Parathyroid adenoma (tissue), 2 donors: Measurements from ENCODE around the gene KCNJ1.

Source experiments
- H2AFZ ChIP-seq: fragments of 300-600 bp; sonication (generic); one replicate; pipeline ENCODE4 v1.7.0; 2017; ENCODE audit warnings: antibody characterized with exemption, mild to moderate bottlenecking
- H3K27ac ChIP-seq: fragments of 300-600 bp; sonication (generic); one replicate; pipeline ENCODE4 v1.7.0; 2017
- H3K27me3 ChIP-seq: fragments of 300-600 bp; sonication (generic); one replicate; pipeline ENCODE4 v1.7.0; 2017; ENCODE audit warnings: low read length; ENCODE audit not compliant: control insufficient read depth, insufficient read depth
- H3K36me3 ChIP-seq: fragments of 300-600 bp; sonication (generic); one replicate; pipeline ENCODE4 v1.7.0; 2017; ENCODE audit warnings: low read length; ENCODE audit not compliant: control insufficient read depth, insufficient read depth
- H3K4me1 ChIP-seq: fragments of 300-600 bp; sonication (generic); one replicate; pipeline ENCODE4 v1.7.0; 2017; ENCODE audit warnings: control low read depth
- H3K4me2 ChIP-seq: fragments of 300-600 bp; sonication (generic); one replicate; pipeline ENCODE4 v1.7.0; 2017; ENCODE audit warnings: low read length
- H3K4me3 ChIP-seq: fragments of 300-600 bp; sonication (generic); one replicate; pipeline ENCODE4 v1.7.0; 2017; ENCODE audit warnings: low read depth, low read length
- H3K79me2 ChIP-seq: fragments of 300-600 bp; sonication (generic); one replicate; pipeline ENCODE4 v1.7.0; 2017; ENCODE audit warnings: control low read depth
- H3K9ac ChIP-seq: fragments of 300-600 bp; sonication (generic); one replicate; pipeline ENCODE4 v1.7.0; 2017; ENCODE audit warnings: mild to moderate bottlenecking
- H3K9me3 ChIP-seq: fragments of 300-600 bp; sonication (generic); one replicate; pipeline ENCODE4 v1.7.0; 2017; ENCODE audit warnings: low read length; ENCODE audit not compliant: control insufficient read depth
- TF ChIP-seq, protein P1 (sequence below): fragments of 300-600 bp; sonication (generic); IDR thresholded peaks from one replicate; pipeline ENCODE4 v1.7.0; 2017; ENCODE audit warnings: antibody characterized with exemption, mild to moderate bottlenecking
- donor health status: primary hyperparathyroidism.

Gene KCNJ1

GRCh38 chr11:128893578-128894285, 26.6 kb upstream of the KCNJ1 start:
- H3K4me3 ChIP-seq, result no peak overlapping the region

GRCh38 chr11:128892866-128893565, 25.9 kb upstream of the KCNJ1 start:
- Histone ChIP-seq H3K36me3 (no peaks in the 10 kb centered on the region), H3K27ac (no peak overlapping the region), H3K4me1 (peaks cover 6% of the 10 kb centered on the region), H3K79me2 (no peaks in the 10 kb centered on the region), H3K9me3 (no peaks in the 10 kb centered on the region), H3K4me3 (no peak overlapping the region), H3K9ac (no peak overlapping the region), H3K27me3 (no peaks in the 10 kb centered on the region), H3K4me2 (no peak overlapping the region), H2AFZ (no peak overlapping the region)
- TF ChIP-seq, protein P1, sequence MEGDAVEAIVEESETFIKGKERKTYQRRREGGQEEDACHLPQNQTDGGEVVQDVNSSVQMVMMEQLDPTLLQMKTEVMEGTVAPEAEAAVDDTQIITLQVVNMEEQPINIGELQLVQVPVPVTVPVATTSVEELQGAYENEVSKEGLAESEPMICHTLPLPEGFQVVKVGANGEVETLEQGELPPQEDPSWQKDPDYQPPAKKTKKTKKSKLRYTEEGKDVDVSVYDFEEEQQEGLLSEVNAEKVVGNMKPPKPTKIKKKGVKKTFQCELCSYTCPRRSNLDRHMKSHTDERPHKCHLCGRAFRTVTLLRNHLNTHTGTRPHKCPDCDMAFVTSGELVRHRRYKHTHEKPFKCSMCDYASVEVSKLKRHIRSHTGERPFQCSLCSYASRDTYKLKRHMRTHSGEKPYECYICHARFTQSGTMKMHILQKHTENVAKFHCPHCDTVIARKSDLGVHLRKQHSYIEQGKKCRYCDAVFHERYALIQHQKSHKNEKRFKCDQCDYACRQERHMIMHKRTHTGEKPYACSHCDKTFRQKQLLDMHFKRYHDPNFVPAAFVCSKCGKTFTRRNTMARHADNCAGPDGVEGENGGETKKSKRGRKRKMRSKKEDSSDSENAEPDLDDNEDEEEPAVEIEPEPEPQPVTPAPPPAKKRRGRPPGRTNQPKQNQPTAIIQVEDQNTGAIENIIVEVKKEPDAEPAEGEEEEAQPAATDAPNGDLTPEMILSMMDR, result no peak

More at GRCh38 chr11:128893578-128894285, 26.6 kb upstream of the KCNJ1 start:
- Histone ChIP-seq H3K4me2 (peak overlapping the region; percentile 38), H3K27me3 (no peaks in the 10 kb centered on the region), H3K36me3 (no peaks in the 10 kb centered on the region), H3K9me3 (no peaks in the 10 kb centered on the region), H3K27ac (no peak overlapping the region), H3K9ac (no peak overlapping the region), H3K4me1 (peaks cover 6% of the 10 kb centered on the region), H3K79me2 (no peaks in the 10 kb centered on the region), H2AFZ (no peak overlapping the region)
- TF ChIP-seq, protein P1, result no peak

GRCh38 chr11:128891913-128892398, 24.9 kb upstream of the KCNJ1 start:
- Histone ChIP-seq H3K9me3 (no peaks in the 10 kb centered on the region), H3K27ac (no peak overlapping the region), H3K9ac (no peak overlapping the region), H3K4me1 (peaks cover 6% of the 10 kb centered on the region), H3K4me3 (no peak overlapping the region), H3K27me3 (no peaks in the 10 kb centered on the region), H3K4me2 (no peak overlapping the region), H2AFZ (no peak overlapping the region), H3K36me3 (no peaks in the 10 kb centered on the region), H3K79me2 (no peaks in the 10 kb centered on the region)
- TF ChIP-seq, protein P1, result no peak

GRCh38 chr11:128890543-128891368, 23.7 kb upstream of the KCNJ1 start, which contains the start of gene KCNJ5:
KCNJ5 (plus strand) TSS chr11:128891356; CDS start chr11:128911274, 19,918 bp downstream.
- H3K9ac ChIP-seq, result no peak within 1 kb of the TSS
- TF ChIP-seq, protein P1, result no peak
- no peak within 1 kb of the TSS for H3K27ac ChIP-seq

More at GRCh38 chr11:128890543-128891368, 23.7 kb upstream of the KCNJ1 start, which contains the start of gene KCNJ5:
- Histone ChIP-seq H3K9me3 (no peaks in the 10 kb centered on the region), H3K4me2 (peak within 1 kb of the TSS; percentile 69), H3K4me3 (peak within 1 kb of the TSS; percentile 45), H2AFZ (peak within 1 kb of the TSS; percentile 66), H3K4me1 (peaks cover 6% of the 10 kb centered on the region), H3K36me3 (no peaks in the 10 kb centered on the region), H3K79me2 (no peaks in the 10 kb centered on the region), H3K27me3 (no peaks in the 10 kb centered on the region)
